Stimulated activated effector memory CD8-positive, alpha-beta T cell treated with anti-CD3 and anti-CD28 coated beads, Interleukin-12 subunit alpha, Interleukin-12 subunit beta, amount 100 ng/mL, for 72 hours (primary cell): ENCODE measurements around the gene MRPL49.
"Not testable (repeated sequence)": the region's sequence is repeated elsewhere in the genome, so short reads cannot be mapped to it uniquely, and the experiment has no call there.

ENCODE experiments used
- ATAC-seq: fragments of 150-1000 bp; cut with Tn5 transposase; 2 replicates; pipeline ENCODE4 v1.10.0; 2021
- DNase-seq, 2 donors: peaks; one replicate each; pipeline ENCODE4 v3.0.0; 2021 to 2022; ENCODE audit warnings: low spot score in 2 of 2
- H3K27ac Mint-ChIP-seq: one replicate; pipeline ENCODE4 v1.8.0; 2022; ENCODE audit warnings: mild to moderate bottlenecking, mixed read lengths
- H3K36me3 Mint-ChIP-seq: one replicate; pipeline ENCODE4 v1.8.0; 2022; ENCODE audit warnings: mild to moderate bottlenecking, mixed read lengths
- H3K4me1 Mint-ChIP-seq: one replicate; pipeline ENCODE4 v1.8.0; 2022; ENCODE audit warnings: mixed read lengths
- H3K4me3 Mint-ChIP-seq: one replicate; pipeline ENCODE4 v1.8.0; 2022; ENCODE audit warnings: mild to moderate bottlenecking, mixed read lengths
- H3K9me3 Mint-ChIP-seq: one replicate; pipeline ENCODE4 v1.8.0; 2022; ENCODE audit warnings: mixed read lengths

Gene MRPL49

DNA sequence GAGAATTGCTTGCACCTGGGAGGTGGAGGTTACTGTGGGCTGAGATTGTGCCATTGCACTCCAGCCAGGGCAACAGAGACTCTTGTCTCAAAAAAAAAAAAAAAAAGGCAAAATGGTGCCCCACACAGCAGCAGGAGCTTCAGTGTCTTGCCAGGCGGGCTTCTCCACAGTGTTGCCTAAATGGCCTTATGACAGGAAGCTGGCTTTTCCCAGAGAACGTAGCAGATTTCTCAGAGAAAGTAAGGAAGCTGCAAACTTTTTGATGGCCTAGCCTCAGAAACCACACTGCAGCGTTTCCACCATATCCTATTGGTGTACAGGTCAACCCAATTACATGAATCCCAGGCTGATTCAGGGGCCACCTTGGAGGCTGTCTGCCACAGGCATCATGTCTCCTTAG lies 35.2 kb downstream of the MRPL49 start:
- Mint-ChIP-seq H3K36me3 (no peaks in the 10 kb centered on the region), H3K27ac (no peak overlapping the region), H3K4me1 (peaks cover 7% of the 10 kb centered on the region), H3K9me3 (no peaks in the 10 kb centered on the region), H3K4me3 (no peak overlapping the region)
- ATAC-seq = no peak
- no peak for DNase-seq

DNA sequence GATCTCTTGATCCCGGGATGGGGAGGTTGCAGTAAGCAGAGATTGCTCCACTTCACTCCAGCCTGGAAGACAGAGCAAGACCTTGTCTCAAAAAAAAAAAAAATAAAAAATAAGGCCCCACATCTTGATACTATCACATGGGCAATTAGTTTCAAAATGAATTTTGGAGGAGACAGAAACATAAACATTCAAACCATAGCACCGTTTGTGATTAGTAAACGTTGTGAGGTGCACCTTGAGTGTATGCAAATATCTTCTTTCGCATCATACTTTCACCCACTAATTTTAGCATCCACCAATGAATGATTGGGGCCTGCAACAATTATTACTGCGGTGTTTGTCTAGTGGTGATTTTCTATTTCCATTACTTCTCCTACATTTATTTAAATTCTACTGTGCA lies 36.9 kb downstream of the MRPL49 start:
- H3K4me3 Mint-ChIP-seq = no peak overlapping the region
- no peak for ATAC-seq
- H3K27ac Mint-ChIP-seq = no peak overlapping the region
- H3K36me3 Mint-ChIP-seq = no peaks in the 10 kb centered on the region
- H3K9me3 Mint-ChIP-seq = no peaks in the 10 kb centered on the region
- DNase-seq = no peak
- H3K4me1 Mint-ChIP-seq = no peaks in the 10 kb centered on the region

DNA sequence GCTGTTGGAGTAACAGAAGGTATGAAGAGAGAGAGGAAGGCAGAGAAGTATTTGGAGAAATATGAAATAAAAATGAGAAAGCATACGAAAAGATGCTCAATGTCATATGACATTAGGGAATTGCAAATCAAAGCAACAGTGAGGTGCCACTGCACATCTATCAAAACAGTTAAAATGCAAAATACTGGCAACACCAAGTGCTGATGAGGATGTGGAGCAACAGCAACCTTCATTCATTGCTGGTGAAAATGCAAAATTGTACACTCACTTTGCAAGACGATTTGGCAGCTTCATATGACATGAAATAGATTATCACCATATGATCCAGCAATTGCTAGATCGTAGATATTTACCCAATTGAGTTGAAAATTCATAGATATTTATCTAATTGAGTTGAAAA lies 38.5 kb downstream of the MRPL49 start:
- Mint-ChIP-seq H3K4me3 (no peak overlapping the region), H3K27ac (no peak overlapping the region), H3K4me1 (no peaks in the 10 kb centered on the region), H3K9me3 (no peaks in the 10 kb centered on the region), H3K36me3 (no peaks in the 10 kb centered on the region)
- ATAC-seq (no peak), DNase-seq (no peak)

DNA sequence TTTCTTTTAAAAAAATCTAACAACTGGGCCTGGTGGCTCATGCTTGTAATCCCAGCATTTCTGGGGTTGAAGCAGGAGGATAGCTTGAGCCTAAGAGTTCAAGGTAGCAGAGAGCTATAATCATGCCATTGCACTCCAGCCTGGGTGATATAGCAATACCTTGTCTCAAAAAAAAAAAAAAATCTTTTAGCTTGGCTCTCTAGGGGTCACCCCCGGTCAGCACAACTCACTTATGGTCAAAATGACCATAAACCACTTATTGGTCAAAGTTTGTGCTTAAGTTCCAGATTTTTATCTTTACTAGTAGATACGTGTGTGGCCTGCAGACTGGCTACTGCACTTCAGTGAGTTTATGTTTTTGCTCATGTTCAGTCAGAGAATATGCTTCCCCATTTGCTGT lies 41.6 kb downstream of the MRPL49 start:
- Mint-ChIP-seq H3K4me1 (peaks cover 5% of the 10 kb centered on the region), H3K36me3 (no peaks in the 10 kb centered on the region), H3K9me3 (no peaks in the 10 kb centered on the region), H3K27ac (no peak overlapping the region), H3K4me3 (no peak overlapping the region)
- DNase-seq (no peak), ATAC-seq (no peak)

DNA sequence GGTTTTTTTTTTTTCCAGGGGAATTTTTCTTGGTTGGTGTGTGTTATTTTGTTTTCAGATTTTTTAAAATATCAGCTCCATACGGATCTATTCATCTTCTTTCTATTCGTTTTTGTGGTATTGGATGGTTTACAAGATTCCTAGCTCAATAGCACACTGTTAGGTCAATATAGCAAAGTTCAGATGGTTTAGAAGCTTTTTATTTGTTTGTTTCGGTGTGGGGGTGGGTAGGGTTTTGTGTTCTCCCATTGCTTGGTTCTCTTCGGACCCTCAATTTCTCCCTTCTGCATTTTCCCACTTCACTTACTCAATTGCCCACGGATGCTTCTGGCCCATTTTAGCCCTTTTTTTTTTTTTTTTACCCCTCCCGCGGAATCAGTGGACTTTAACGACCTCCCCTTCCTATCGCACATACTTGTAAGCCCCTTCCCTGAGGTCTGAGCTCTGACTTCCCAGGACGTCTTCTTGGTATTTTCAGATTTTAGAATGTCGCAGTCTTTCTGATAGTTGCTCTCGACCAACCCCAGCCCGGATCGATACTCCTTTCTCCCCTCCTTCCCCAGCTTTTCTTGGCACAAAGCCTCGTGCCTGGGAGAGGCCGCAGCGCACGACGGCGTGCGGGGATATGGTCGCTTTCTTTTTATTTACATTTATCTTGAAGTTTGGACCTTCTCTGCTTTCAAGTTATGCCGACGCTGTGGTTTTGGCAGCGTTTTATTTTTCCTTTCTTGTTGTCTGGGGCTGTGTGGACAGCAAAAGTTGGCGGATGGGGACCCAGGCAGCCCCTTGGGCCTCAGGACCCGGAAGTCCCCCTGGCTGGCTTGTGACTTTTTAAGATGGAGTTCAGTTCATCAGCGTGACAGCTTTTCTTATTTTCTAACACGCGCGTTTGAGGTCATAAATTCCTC lies 43.5 kb downstream of the MRPL49 start:
- Mint-ChIP-seq H3K4me1 (peaks cover 14% of the 10 kb centered on the region), H3K4me3 (no peak overlapping the region), H3K36me3 (no peaks in the 10 kb centered on the region), H3K27ac (no peak overlapping the region), H3K9me3 (no peaks in the 10 kb centered on the region)
- ATAC-seq (no peak), DNase-seq (no peak)

DNA sequence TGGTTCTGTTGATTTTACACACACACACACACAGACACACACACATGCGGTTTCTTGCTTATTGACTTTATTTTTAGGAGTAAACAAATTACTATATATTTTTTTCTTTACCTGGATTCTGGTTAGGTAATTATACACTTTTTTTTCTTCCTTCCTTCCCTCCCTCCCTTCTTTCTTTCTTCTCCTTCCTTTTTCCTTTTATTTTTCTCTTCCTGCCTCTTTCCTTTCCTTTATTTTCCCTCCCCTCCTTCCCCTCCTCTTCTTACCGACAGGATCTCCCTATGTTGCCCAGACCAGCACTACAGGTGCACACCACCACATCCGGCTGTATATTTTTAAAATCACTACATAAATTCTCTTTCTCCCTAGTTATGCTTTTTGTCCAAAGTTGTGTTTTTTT lies 44.8 kb downstream of the MRPL49 start:
- Mint-ChIP-seq H3K27ac (no peak overlapping the region), H3K4me1 (peaks cover 14% of the 10 kb centered on the region), H3K4me3 (no peak overlapping the region), H3K36me3 (no peaks in the 10 kb centered on the region), H3K9me3 (no peaks in the 10 kb centered on the region)
- no peak for DNase-seq
- no peak for ATAC-seq

DNA sequence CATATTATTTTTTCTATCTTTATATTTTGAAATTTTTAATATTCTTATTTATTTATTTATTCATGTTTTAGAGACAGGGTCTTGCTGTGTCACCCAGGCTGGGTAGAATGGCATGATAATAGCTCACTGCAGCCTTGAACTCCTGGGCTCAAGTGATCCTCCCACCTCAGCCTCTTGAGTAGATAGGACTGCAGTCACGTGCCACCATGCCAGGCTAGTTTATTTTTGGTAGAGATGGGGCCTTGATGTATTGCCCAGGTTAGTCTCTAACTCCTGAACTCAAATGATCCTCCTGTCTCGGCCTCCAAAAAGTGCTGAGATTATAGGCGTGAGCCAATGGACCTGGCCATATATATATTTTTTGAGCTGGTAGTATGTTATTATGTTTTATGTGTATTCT lies 45.5 kb downstream of the MRPL49 start:
- Mint-ChIP-seq H3K27ac (no peak overlapping the region), H3K4me1 (peaks cover 14% of the 10 kb centered on the region), H3K9me3 (no peaks in the 10 kb centered on the region), H3K36me3 (no peaks in the 10 kb centered on the region), H3K4me3 (no peak overlapping the region)
- no peak for ATAC-seq
- DNase-seq = no peak

DNA sequence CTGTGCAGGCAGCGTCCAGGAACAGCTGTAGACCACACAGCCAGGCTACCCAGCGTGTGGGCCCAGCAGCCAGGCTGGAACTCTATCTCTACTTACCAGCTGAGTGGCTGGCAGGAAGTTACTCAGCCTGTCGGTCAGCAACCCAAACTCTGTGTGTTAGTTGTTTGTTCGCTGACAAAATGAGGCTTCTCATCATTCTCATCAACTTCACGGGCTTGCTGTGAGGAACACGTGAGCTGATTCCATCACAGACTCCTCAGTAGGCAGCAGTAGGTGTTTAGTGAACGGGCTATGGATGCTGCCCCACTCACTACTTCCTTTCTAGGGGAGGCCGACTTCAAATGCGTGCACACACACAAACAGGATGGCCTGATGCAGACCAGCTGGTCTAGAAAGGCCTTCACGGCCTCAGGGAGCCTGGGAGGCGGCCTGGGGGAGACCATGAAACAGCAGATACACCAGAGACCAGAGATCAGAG lies 47.1 kb downstream of the MRPL49 start:
- peak overlapping the region; percentile 33 for H3K4me3 Mint-ChIP-seq
- peak overlapping the region; percentile 96 for H3K27ac Mint-ChIP-seq
- H3K36me3 Mint-ChIP-seq = no peaks in the 10 kb centered on the region
- peak; percentile 84 for ATAC-seq
- H3K4me1 Mint-ChIP-seq = peaks cover 14% of the 10 kb centered on the region
- no peak for DNase-seq
- H3K9me3 Mint-ChIP-seq = no peaks in the 10 kb centered on the region

DNA sequence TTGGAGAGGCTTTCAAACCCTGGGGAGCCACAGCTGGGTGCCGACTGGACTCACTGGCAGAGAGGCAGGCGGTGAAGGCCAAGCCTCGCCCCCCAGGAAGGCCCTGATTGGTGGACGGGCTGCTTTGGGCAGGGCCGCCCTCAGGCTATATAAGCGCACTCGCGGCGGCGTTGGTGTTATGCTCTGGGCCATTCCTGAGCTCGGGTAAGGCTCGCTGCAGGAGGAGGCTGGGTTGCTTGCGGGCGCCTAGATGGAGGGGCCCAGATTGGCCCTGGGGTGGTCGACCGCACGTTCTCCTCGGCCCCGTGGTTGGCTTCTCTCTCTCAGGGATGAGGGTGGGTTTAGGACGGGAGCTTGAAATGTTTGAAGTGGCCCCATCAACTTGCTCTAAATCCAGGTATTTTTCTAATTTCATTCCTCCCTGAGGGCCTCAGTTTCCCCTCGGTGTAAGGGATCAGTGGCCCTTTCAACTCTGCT lies 48.0 kb downstream of the MRPL49 start, which contains the start of gene SPDYC:
Gene SPDYC (plus strand): TSS at position 176 of the 477 bp plus-strand sequence. CDS start 1,125 bp downstream, outside the sequence.
- Mint-ChIP-seq H3K36me3 (no peaks in the 10 kb centered on the region), H3K4me1 (peaks cover 14% of the 10 kb centered on the region), H3K4me3 (peak within 1 kb of the TSS; percentile 33), H3K9me3 (no peaks in the 10 kb centered on the region), H3K27ac (peak within 1 kb of the TSS; percentile 96)
- ATAC-seq (no peak), DNase-seq (no peak)

DNA sequence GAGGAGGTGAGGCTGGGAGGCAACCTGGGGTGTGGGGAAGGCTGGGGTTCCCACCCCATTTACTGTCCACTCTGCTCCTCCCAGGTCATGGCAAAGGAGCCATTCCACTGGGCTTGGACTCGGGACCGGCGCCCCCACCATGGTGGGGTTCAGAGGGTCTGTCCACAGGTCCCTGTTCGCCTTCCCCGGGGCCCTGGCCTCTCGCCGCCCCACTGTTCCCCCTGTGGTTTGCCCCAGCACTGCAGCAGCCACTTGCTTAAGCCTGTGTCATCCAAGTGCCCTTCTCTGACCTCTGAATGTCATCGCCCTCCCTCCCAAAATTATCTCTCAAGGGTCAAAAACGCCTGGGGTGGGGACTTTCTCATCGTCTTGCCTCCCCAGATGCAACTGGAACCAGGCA lies 50.5 kb downstream of the MRPL49 start:
- no peak overlapping the region for H3K4me3 Mint-ChIP-seq
- no peak overlapping the region for H3K27ac Mint-ChIP-seq
- no peaks in the 10 kb centered on the region for H3K36me3 Mint-ChIP-seq
- no peak for ATAC-seq
- H3K9me3 Mint-ChIP-seq = no peaks in the 10 kb centered on the region
- no peak for DNase-seq
- peaks cover 14% of the 10 kb centered on the region for H3K4me1 Mint-ChIP-seq

DNA sequence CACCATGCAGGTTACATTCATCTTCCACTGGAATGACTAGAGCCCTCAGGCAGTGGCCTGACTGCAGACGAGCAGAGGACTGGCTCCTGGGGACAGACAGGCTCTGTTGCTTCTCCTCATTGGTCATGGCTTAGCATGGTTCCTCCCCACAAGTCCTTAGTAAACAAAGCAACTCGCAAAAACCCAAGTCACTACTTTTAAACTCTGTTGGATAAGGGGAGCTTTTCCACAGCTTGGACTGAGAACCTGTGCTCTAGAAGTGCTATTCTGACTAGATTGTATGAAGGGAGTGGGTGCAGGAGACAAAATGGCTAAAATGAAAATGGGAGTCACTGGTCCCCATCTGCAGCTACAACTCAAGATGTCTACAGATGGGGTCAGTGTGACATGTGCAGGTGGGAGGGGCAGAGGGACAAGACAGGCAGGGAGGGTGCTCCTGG lies 52.5 kb downstream of the MRPL49 start:
- H3K9me3 Mint-ChIP-seq, H3K36me3 Mint-ChIP-seq, H3K4me1 Mint-ChIP-seq, H3K4me3 Mint-ChIP-seq, ATAC-seq, DNase-seq: not testable (repeated sequence)
- peak overlapping the region; percentile 56 for H3K27ac Mint-ChIP-seq
